Hepatic stellate cell (primary cell): Measurements from ENCODE around the gene KRTAP5-7.

Experiments used
- DNase-seq: peaks from one replicate; pipeline ENCODE4 v3.0.0; 2011; ENCODE audit warnings: low spot score

The KRTAP5-7 gene

GRCh38 chr11:71496421-71496820 is 30.6 kb upstream of the KRTAP5-7 start:
- DNase-seq = no peak

GRCh38 chr11:71498091-71498490 is 29.0 kb upstream of the KRTAP5-7 start:
- no peak for DNase-seq

- no peak for DNase-seq
These were observed 27.9 kb upstream of the KRTAP5-7 start for GRCh38 chr11:71499125-71499524.

- no peak for DNase-seq
These were observed 27.5 kb upstream of the KRTAP5-7 start for GRCh38 chr11:71499546-71499945.

- DNase-seq = no peak
These were observed 26.5 kb upstream of the KRTAP5-7 start for GRCh38 chr11:71500601-71501021.

GRCh38 chr11:71501071-71501985 is 25.7 kb upstream of the KRTAP5-7 start:
- no peak for DNase-seq

GRCh38 chr11:71502026-71502425 is 25.0 kb upstream of the KRTAP5-7 start:
- DNase-seq = no peak

- DNase-seq = no peak
These were observed 24.1 kb upstream of the KRTAP5-7 start for GRCh38 chr11:71502871-71503435.

- DNase-seq = no peak
These were observed 22.5 kb upstream of the KRTAP5-7 start for GRCh38 chr11:71504531-71504930.

- no peak for DNase-seq
These were observed 22.1 kb upstream of the KRTAP5-7 start for GRCh38 chr11:71505001-71505400.

GRCh38 chr11:71505781-71506180 is 21.3 kb upstream of the KRTAP5-7 start:
- no peak for DNase-seq

- DNase-seq = no peak
These were observed 20.0 kb upstream of the KRTAP5-7 start for GRCh38 chr11:71507102-71507501.

GRCh38 chr11:71518506-71519471 is 8.3 kb upstream of the KRTAP5-7 start:
- DNase-seq = no peak

GRCh38 chr11:71519546-71519945 is 7.5 kb upstream of the KRTAP5-7 start:
- DNase-seq = no peak

- DNase-seq = no peak
These were observed 1.7 kb upstream of the KRTAP5-7 start for GRCh38 chr11:71525188-71525937.

- DNase-seq = no peak
These were observed 1.1 kb upstream of the KRTAP5-7 start for GRCh38 chr11:71525938-71526495.

GRCh38 chr11:71527576-71528210 is 626 bp downstream of the KRTAP5-7 start:
- DNase-seq = no peak

GRCh38 chr11:71530602-71531001 is 3.5 kb downstream of the KRTAP5-7 start:
- no peak for DNase-seq

- no peak for DNase-seq
These were observed 5.1 kb downstream of the KRTAP5-7 start for GRCh38 chr11:71532036-71532610.
